Fibroblast of the aortic adventitia (primary cell): ENCODE measurements around the gene CLRN2. TPM values are rescaled to one million over a fixed set of nuclear protein-coding genes. Genes with fewer than 3 reads are reported as not detected.

ENCODE experiments used
- DNase-seq: peaks from one replicate; pipeline ENCODE4 v3.0.0-alpha.2; 2010; ENCODE audit warnings: low read depth
- H3K4me3 ChIP-seq: 2 replicates; pipeline ENCODE4 v1.5.1; 2011; ENCODE audit warnings: low read depth, mild to moderate bottlenecking, control low read depth, low read length, moderate library complexity
- CTCF ChIP-seq: IDR thresholded peaks from 2 replicates; pipeline ENCODE4 v1.5.1; 2011; ENCODE audit warnings: mild to moderate bottlenecking, low read length, control low read depth, inconsistent platforms; ENCODE audit not compliant: insufficient read depth
- total RNA-seq: library from RNA; depleted of rRNA; stranded (reverse); fragments of >200 nt; gene quantifications from 2 replicates; pipeline ENCODE4 v1.2.3, GENCODE V29; 2012; ENCODE audit warnings: low replicate concordance

Gene CLRN2
- total RNA-seq, 1 donor: not detected

- no peak for DNase-seq
- TF ChIP-seq CTCF: no peak
- H3K4me3 ChIP-seq: no peak overlapping the region
Measured at GRCh38 chr4:17512973-17513665, 1.8 kb upstream of the CLRN2 start.

GRCh38 chr4:17515445-17516407 is 761 bp downstream of the CLRN2 start:
- TF ChIP-seq CTCF: no peak
- H3K4me3 ChIP-seq: no peak overlapping the region
- DNase-seq: no peak

GRCh38 chr4:17516980-17517379 is 2.0 kb downstream of the CLRN2 start:
- TF ChIP-seq CTCF: no peak
- no peak overlapping the region for H3K4me3 ChIP-seq
- no peak for DNase-seq

GRCh38 chr4:17517664-17518063 is 2.7 kb downstream of the CLRN2 start:
- no peak for TF ChIP-seq CTCF
- no peak for DNase-seq

GRCh38 chr4:17521595-17521994 is 6.6 kb downstream of the CLRN2 start:
- H3K4me3 ChIP-seq: no peak overlapping the region
- no peak for TF ChIP-seq CTCF
- no peak for DNase-seq

More at GRCh38 chr4:17517664-17518063, 2.7 kb downstream of the CLRN2 start:
- H3K4me3 ChIP-seq: no peak overlapping the region

GRCh38 chr4:17523662-17524061 is 8.7 kb downstream of the CLRN2 start:
- no peak for TF ChIP-seq CTCF
- no peak overlapping the region for H3K4me3 ChIP-seq
- no peak for DNase-seq
